Pulmonary artery endothelial cell (primary cell): ENCODE data around the gene SLAMF9. TPM values are rescaled to one million over a fixed set of nuclear protein-coding genes. Genes with fewer than 3 reads are reported as not detected.
"Not testable (repeated sequence)": the region's sequence is repeated elsewhere in the genome, so short reads cannot be mapped to it uniquely, and the experiment has no call there.

Experiments
- DNase-seq: peaks from one replicate; pipeline ENCODE4 v3.0.0-alpha.2; 2011; ENCODE audit warnings: low read depth, low spot score
- total RNA-seq: library from RNA; depleted of rRNA; stranded (reverse); fragments of >200 nt; gene quantifications from 2 replicates; pipeline ENCODE4 v1.2.3, GENCODE V29; 2014

Gene SLAMF9
- total RNA-seq, 1 donor from 2014 or later = not detected

DNA sequence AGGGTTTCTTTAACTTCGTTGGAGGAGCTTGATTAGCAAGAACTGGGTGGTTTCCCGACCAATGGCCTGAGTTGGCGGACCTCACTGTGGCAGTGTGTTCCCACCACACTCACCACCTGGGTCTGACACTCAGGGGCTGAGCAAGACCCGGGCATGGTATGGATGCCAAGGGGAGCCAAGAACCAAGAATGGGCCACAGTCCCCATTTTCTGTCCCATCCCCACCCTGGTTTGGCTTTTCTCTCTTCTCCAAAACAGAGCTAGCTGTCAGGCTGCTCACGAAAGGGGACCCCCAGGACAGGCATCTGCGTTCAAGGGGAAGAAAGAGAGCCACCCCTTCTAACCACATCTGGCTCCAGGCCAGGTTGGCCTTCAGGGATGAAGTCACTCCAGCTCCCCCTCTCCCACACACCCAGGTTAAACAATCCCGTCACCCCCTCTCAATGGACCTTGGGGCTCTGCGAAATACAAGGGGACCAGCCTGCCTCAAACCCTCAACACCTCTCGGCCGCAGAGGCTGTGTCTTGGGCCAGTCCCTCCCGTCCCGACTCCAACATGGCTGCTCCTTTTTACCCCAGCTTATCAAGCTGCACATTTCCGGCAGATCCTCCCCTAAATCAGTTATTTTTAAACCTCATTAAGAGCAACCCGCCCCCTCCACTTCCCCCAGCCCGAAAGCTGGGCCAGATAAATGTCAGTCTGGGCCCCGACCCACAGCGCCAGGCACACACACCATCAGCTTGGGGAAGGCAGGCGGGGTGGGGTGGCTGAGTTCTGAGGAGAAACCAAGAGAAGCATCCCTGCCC, 32.1 kb downstream of the SLAMF9 start:
- no peak for DNase-seq

GRCh38 chr1:159921251-159921650, 32.8 kb downstream of the SLAMF9 start:
- DNase-seq = no peak

- DNase-seq = no peak
These were observed 33.4 kb downstream of the SLAMF9 start for GRCh38 chr1:159920651-159921050.

DNA sequence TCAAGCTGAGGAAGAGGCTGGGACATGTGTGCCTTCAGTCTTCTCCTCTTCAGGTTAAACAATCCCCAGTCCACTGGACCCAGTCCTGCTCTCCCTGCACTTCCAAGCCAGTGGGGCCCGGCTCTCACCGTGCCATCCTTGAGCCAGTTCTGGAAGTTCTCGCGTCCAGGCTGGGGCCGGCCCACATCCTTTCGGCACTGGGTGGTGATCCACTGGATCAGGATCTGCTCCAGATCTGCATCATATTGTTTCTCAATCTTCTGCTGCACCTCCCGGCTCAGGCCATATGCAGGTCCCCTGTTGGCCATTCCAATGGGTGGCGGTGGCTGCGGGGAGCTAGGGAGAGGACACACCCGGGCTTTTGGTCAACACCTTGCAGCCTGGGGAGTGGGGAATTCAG, 33.8 kb downstream of the SLAMF9 start:
- no peak for DNase-seq

- DNase-seq = no peak
These were observed 34.7 kb downstream of the SLAMF9 start for GRCh38 chr1:159919236-159919865.

DNA sequence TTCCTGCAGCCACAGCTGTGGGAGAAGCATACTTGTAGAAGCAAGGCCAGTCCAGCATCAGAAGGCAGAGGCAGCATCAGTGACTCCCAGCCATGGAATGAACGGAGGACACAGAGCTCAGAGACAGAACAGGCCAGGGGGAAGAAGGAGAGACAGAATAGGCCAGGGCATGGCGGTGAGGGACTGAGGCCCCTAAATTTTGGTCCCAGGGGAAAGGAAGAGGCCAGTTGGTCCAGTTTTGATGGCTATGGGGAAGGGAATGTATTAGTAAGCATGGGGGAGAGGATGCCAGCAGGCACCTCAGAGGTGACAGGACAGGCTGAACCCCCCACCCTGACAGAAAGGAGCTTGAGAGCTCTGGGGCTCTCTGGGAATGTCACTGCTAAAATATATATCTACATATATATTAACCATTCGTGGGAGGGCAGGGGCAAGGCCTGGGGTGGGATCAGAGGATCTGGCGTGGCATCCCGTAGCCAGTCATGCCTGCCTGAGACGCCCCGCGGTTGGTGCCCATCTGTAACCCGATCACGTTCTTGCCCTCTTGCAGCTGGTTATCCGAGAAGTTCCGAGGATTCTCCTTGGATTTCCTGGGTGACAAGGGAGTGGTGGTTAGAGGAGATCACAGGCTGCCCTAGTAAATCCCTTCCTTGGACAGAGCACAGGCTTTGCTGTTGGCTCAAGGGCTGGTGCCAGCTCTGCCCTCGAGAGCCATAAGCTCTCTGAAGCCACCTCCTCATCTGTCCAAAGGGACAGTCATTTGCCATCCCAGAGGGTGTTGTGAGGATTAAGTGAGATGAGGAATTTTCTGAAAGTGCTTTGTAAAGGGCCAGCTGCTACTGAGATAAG, 35.5 kb downstream of the SLAMF9 start:
- no peak for DNase-seq

GRCh38 chr1:159917533-159918351, 36.3 kb downstream of the SLAMF9 start:
- no peak for DNase-seq

DNA sequence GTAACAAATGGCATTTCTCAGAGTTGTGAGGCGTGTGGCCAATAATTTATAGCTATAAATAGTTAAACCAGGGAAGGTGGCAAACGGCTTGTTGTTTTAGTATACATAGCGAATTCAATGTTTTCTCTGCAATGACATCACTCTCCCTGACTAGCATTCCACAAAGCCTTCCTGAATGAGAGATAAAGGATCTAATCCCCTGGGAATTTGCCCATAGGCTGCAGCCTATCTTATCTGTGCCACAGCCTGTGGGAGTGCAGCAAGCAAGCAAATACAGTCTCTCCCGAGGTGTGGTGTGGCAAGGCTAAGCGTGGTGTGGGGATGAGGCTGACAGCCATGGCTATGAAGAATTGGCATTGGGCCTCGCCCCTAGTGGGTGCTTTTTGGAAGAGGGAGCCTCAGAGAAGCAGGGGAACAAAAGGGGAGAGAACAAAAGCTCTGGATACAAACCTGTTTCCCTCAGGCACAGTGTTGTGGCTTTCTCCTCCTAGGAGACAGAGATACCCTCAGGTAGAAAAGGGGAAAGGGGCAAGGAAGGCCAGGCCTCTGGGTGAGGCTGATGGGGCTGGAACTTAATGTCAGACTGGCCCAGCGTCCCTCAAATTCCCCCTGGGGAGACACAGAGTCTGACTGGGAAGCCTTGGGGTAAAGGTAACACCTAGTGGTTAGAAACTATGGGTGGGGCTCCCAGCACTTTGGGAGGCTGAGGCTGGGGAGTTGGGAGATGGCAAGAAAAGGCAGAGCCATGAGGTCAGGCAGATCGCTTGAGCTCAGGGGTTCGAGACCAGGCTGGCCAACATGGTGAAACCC, 37.6 kb downstream of the SLAMF9 start:
- DNase-seq = peak; percentile 76

DNA sequence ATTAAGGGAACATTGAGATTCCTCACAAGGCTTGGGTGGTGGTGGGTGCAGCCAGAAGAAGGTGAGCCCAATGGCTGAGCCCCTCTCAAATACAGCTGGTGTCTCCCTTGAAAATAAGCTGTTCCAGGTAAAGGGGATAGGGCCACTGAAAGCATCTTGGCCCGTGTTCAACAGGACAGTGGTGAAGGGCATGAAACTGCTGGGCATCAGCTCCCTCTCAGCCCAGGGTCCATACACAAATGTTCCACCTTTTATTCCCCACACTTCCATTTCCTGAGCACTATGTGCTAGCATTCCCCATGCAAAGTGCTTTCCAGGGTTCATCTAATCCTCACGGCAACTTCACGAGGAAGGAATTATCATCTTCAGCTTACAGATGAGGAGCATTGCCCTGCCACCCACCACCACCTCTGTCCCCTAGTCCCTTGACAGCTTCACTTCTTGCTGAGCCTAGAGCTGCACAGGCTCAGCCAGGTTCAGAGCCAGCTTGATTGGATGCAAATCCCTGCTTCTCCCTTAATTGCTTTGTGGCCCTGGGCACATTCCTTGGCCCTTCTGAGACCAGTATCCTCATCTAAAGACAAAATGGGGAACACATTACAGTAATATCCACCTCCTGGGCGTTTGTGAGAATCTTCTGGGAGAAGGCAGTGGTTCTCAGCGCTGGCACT, 38.3 kb downstream of the SLAMF9 start:
- DNase-seq = no peak

GRCh38 chr1:159914252-159915018, 39.6 kb downstream of the SLAMF9 start:
- DNase-seq = no peak

DNA sequence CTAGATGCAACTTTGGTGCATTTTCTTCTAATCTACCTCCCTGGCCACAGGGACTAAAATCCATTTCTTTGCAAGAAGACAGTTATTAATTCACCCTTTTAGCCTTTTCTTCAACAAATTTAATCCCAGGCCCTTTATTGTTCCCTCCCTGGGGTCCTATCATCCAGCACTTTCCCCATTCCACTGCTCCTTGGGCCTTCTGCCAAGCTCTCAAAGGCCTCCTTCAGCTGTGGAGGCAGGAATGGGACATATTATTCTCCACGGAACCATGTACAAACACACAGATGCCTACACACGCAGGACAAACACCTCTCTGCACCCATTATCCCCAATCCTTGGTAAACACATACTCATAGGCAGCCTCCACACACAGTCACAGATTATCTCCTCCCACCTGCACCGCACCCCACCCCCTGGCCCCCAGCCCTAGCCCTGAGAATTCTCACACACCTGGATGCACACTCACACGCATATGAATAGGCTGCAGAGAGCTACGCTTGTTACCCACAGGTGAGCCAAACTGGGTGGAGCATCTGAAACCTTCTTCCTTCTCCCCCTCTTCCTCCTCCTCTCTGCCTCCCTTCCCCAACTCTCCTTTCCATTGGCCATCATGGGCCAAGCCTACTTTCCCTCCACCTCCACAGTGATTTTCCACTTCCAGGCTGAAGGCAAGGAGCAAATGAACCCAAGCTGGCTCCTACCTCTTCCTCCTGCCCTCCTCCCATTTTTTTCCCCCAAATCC, 40.4 kb downstream of the SLAMF9 start:
- no peak for DNase-seq

DNA sequence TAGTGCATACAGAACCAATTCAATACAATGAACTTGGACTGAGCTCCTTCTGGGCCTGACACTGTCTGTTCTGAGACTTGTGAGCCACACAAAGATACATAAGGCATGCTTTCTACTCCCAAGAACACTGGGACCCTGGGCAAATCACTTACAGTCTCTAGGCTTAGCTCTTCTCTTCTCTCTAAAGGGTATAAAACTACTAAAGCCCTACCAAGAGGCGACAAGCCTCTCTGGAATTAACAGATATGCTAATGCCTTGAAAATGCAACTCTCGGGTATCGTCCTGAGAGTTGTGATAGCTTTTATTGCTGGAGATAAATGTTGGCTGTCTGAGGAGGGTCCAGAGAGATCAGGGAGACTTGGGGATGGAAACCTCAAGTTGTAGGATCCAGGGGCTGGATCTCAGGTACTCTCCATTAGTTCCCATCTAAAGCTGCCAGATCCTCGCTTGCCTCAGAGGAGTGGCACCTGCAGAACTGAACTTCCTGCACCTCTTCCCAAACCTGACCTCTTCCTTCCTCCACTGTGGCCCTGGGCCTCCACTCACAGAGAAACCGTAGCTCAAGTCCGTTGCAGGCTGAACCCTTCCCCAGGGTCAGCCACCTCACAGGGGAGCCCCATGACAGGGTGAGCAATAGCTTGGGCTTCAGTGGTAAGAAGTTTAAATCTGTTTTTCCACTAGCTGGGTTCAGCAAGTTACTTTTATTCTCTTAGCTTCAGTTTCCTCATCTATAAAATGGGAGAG, 42.5 kb downstream of the SLAMF9 start:
- no peak for DNase-seq

GRCh38 chr1:159908031-159908940, 45.8 kb downstream of the SLAMF9 start:
- DNase-seq = no peak

DNA sequence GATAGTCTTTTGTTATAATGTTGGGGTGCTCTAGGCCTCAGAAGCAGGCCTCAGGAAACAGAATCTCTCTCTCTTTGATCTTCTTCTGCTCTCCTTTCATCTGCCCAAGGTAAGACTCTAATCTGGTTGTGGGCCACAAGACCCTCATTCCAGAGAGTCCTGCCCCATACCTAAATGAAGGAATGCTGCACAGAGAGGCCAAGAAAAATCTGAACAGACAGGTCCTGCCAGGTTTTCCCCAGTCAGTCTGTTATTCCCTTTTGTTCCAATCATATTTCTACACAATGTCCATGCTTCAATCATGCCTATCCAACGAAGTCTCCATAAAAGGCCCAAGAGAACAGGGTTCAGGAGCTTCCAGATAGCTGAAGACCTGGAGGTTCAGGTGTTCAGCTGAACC, 47.1 kb downstream of the SLAMF9 start:
- DNase-seq = no peak

DNA sequence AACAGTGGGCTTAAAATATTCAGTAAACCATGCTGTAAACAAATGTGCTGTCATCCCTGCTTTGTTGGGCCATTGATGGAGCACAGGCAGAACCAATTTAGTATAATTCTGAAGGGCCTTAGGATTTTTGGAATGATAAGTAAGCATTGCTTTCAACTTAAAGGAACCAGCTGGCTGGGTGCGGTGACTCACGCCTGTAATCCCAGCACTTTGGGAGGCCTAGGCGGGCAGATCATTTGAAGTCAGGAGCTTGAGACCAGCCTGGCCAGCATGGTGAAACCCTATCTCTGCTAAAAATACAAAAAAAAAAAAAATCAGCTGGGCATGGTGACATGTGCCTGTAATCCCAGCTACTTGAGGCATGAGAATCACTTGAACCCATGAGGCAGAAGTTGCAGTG, 50.0 kb downstream of the SLAMF9 start:
- not testable (repeated sequence) for DNase-seq

DNA sequence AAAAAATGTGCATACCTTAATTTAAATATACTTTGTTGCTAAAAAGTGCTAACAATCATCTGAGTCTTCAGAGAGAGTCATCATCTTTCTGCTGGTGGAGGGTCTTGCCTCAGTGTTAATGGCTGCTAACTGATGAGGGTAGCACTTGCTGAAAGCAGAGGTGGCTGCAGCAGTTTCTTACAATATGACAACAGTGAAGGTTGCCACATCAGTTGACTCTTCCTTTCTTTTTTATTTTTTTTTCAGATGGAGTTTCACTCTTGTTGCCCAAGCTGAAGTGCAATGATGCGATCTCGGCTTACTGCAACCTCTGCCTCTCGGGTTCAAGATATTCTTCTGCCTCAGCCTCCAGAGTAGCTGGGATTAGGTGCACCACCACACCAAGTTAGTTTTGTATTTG, 51.5 kb downstream of the SLAMF9 start:
- DNase-seq = no peak
